Stomach (tissue), 9 donors: ENCODE measurements around the gene DYNLT2. TPM values are rescaled to one million over a fixed set of nuclear protein-coding genes. Genes with fewer than 3 reads are reported as not detected.
A peak's percentile ranks its signal among the peaks of the same experiment; 100 is the strongest.

Source experiments
- DNase-seq, 2 donors: peaks; one replicate each; pipeline versions ENCODE4 v3.0.0 to v3.0.0-alpha.2; 2013 to 2019
- H3K27ac ChIP-seq, 5 donors: fragments of 200-600 bp in 4 of 5; sonication (generic) in 4 of 5; one replicate each; pipeline ENCODE4 v1.5.1; 2013 to 2019; ENCODE audit warnings: mild to moderate bottlenecking in 1 of 5, moderate library complexity in 1 of 5
- H3K27me3 ChIP-seq, 3 donors: fragments of 200-600 bp; sonication (generic); one replicate each; pipeline ENCODE4 v1.5.1; 2017 to 2019; ENCODE audit warnings: mixed run types in 1 of 3
- H3K36me3 ChIP-seq, 4 donors: fragments of 200-600 bp; sonication (generic); 1 replicate in 3 of 4; 2 replicates in 1 of 4; pipeline ENCODE4 v1.5.1; 2016 to 2019
- H3K4me1 ChIP-seq, 4 donors: fragments of 200-600 bp; sonication (generic); one replicate each; pipeline ENCODE4 v1.5.1; 2016 to 2019
- H3K4me3 ChIP-seq, 4 donors: fragments of 200-600 bp; sonication (generic) in 3 of 4; one replicate each; pipeline ENCODE4 v1.5.1; 2016 to 2019; ENCODE audit warnings: mild to moderate bottlenecking in 1 of 4
- H3K9me3 ChIP-seq, 4 donors: fragments of 200-600 bp; sonication (generic); one replicate each; pipeline ENCODE4 v1.5.1; 2016 to 2019
- CTCF ChIP-seq, 7 experiments: fragments of 450-650 bp in 4 of 7; fragments of 200-600 bp in 3 of 7; sonication (generic) in 3 of 7; IDR thresholded peaks; one replicate each; pipeline ENCODE4 v1.5.1; 2016 to 2019; ENCODE audit warnings: antibody characterized with exemption in 7 of 7, control low read depth in 2 of 7, mild to moderate bottlenecking in 1 of 7
- EP300 ChIP-seq: sonication (generic); formaldehyde crosslinking; IDR thresholded peaks from one replicate; pipeline ENCODE4 v1.6.1; 2017; ENCODE audit warnings: antibody characterized with exemption
- POLR2A ChIP-seq, 4 donors: fragments of 450-650 bp; IDR thresholded peaks; one replicate each; pipeline ENCODE4 v1.6.1; 2016; ENCODE audit warnings: antibody characterized with exemption in 4 of 4, control low read depth in 2 of 4, mild to moderate bottlenecking in 1 of 4, moderate library complexity in 1 of 4
- POLR2AphosphoS5 ChIP-seq, 3 donors: sonication (generic); formaldehyde crosslinking; IDR thresholded peaks; one replicate each; pipeline ENCODE4 v1.6.1; 2016; ENCODE audit warnings: antibody characterized with exemption in 3 of 3
- WGBS, 5 donors: extraction: QIAGEN DNeasy Blood & Tissue Kit in 3 of 5; methylation state at CpG; one replicate each; pipeline versions ENCODE4 v1.1.5 to v1.1.7; 2013 to 2018; 5-methylcytosine and 5-hydroxymethylcytosine counted together
- intact Hi-C: fragments of 100-400 bp; cut with DNase I; formaldehyde crosslinking; loops from one replicate; pipeline ENCODE4 v1.15.1; 2023; ENCODE audit warnings: low total_unique reads
- polyA plus RNA-seq, 3 donors: library from polyadenylated mRNA; stranded (reverse); fragments of 200-250 nt; gene quantifications; one replicate each; pipeline ENCODE4 v1.2.3, GENCODE V29; 2013
- total RNA-seq, 5 donors: library from RNA; depleted of rRNA; stranded (reverse); fragments of >200 nt; gene quantifications; one replicate each; pipeline versions ENCODE4 v1.1.0 to v1.2.3, GENCODE V29; 2014 to 2016
- donor health status: healthy with polysubstance abuse.
- donor health status: Bipolar disorder and iron deficiency.
- donor health status: healthy.

Gene DYNLT2
- total and polyA plus RNA-seq, 8 donors, result 0.46 to 5.3 (median 1.8) TPM; not detected in 2

- WGBS, 5 donors, result 51 to 64% (median 62%) methylated on average over 20 to 24 of the region's 24 CpGs
- intact Hi-C loops, result no loop called here
- Histone ChIP-seq H3K9me3 (no peaks in the 10 kb centered on the region), H3K36me3 (peaks cover 0 to 8% (median 5%) of the 10 kb centered on the region in 4 donors), H3K27ac (peak overlapping the region in 4 of 5 donors; percentile 45 to 80 (median 74)), H3K4me3 (peak overlapping the region; percentile 42 to 52 (median 46)), H3K4me1 (peaks cover 6 to 27% (median 17%) of the 10 kb centered on the region in 4 donors), H3K27me3 (no peaks in the 10 kb centered on the region)
- DNase-seq, result peak in 1 of 2 donors; percentile 17
- no peak for TF ChIP-seq EP300
- TF ChIP-seq POLR2AphosphoS5 (IDR thresholded peaks at IDR 0.05), result no peak
- no peak for TF ChIP-seq POLR2A (IDR thresholded peaks at IDR 0.05)
These were observed 38.0 kb upstream of the DYNLT2 start for GRCh38 chr6:169789146-169789943.

- Histone ChIP-seq H3K36me3 (peaks cover 0 to 9% (median 8%) of the 10 kb centered on the region in 4 donors), H3K27ac (no peak overlapping the region), H3K27me3 (no peaks in the 10 kb centered on the region), H3K9me3 (no peaks in the 10 kb centered on the region), H3K4me3 (no peak overlapping the region), H3K4me1 (peaks cover 6 to 23% (median 15%) of the 10 kb centered on the region in 4 donors)
- intact Hi-C loops, result no loop called here
- no peak for DNase-seq
- WGBS, 5 donors, result 48 to 72% (median 55%) methylated on average over 4 of the region's 4 CpGs
- no peak for TF ChIP-seq CTCF (IDR thresholded peaks at IDR 0.05)
- TF ChIP-seq POLR2AphosphoS5 (IDR thresholded peaks at IDR 0.05), result no peak
- TF ChIP-seq EP300, result no peak
- no peak for TF ChIP-seq POLR2A (IDR thresholded peaks at IDR 0.05)
These were observed 37.4 kb upstream of the DYNLT2 start for GRCh38 chr6:169788809-169789145.

GRCh38 chr6:169787797-169788196, 36.4 kb upstream of the DYNLT2 start:
- H3K36me3 ChIP-seq, result peaks cover 0 to 19% (median 18%) of the 10 kb centered on the region in 4 donors
- WGBS, 5 donors, result 72 to 80% (median 79%) methylated on average over 7 of the region's 7 CpGs
- H3K4me3 ChIP-seq, result no peak overlapping the region
- H3K4me1 ChIP-seq, result peaks cover 6 to 23% (median 15%) of the 10 kb centered on the region in 4 donors
- no peaks in the 10 kb centered on the region for H3K27me3 ChIP-seq
- intact Hi-C loops, result no loop called here
- DNase-seq, result no peak
- no peaks in the 10 kb centered on the region for H3K9me3 ChIP-seq
- no peak overlapping the region for H3K27ac ChIP-seq
- TF ChIP-seq POLR2AphosphoS5 (IDR thresholded peaks at IDR 0.05) (no peak), POLR2A (IDR thresholded peaks at IDR 0.05) (no peak), CTCF (IDR thresholded peaks at IDR 0.05) (no peak), EP300 (no peak)

GRCh38 chr6:169786349-169786748, 35.0 kb upstream of the DYNLT2 start:
- 68 to 81% (median 75%) methylated on average over 5 of the region's 5 CpGs for WGBS, 5 donors
- H3K36me3 ChIP-seq, result peaks cover 0 to 25% (median 20%) of the 10 kb centered on the region in 4 donors
- no peaks in the 10 kb centered on the region for H3K27me3 ChIP-seq
- intact Hi-C loops, result no loop called here
- TF ChIP-seq EP300 (no peak), CTCF (IDR thresholded peaks at IDR 0.05) (no peak), POLR2AphosphoS5 (IDR thresholded peaks at IDR 0.05) (no peak), POLR2A (IDR thresholded peaks at IDR 0.05) (no peak)
- no peak overlapping the region for H3K27ac ChIP-seq
- peaks cover 6 to 23% (median 15%) of the 10 kb centered on the region in 4 donors for H3K4me1 ChIP-seq
- DNase-seq, result no peak
- H3K9me3 ChIP-seq, result no peaks in the 10 kb centered on the region
- no peak overlapping the region for H3K4me3 ChIP-seq

GRCh38 chr6:169785566-169785965, 34.2 kb upstream of the DYNLT2 start:
- DNase-seq, result no peak
- TF ChIP-seq EP300 (no peak), POLR2AphosphoS5 (IDR thresholded peaks at IDR 0.05) (no peak), CTCF (IDR thresholded peaks at IDR 0.05) (no peak), POLR2A (IDR thresholded peaks at IDR 0.05) (no peak)
- Histone ChIP-seq H3K27me3 (no peaks in the 10 kb centered on the region), H3K9me3 (no peaks in the 10 kb centered on the region), H3K4me3 (no peak overlapping the region), H3K27ac (no peak overlapping the region), H3K4me1 (peaks cover 6 to 15% (median 12%) of the 10 kb centered on the region in 4 donors), H3K36me3 (peaks cover 0 to 33% (median 24%) of the 10 kb centered on the region in 4 donors)
- intact Hi-C loops, result no loop called here
- 85 to 91% (median 88%) methylated on average over 9 of the region's 9 CpGs for WGBS, 5 donors
